Measurements from ENCODE around the gene ENTREP3. TPM values are rescaled to one million over a fixed set of nuclear protein-coding genes. Genes with fewer than 3 reads are reported as not detected.

The ENTREP3 gene
- total and polyA plus RNA-seq, 7 donors: 17.6 to 61.3 (median 21.3) TPM

DNA sequence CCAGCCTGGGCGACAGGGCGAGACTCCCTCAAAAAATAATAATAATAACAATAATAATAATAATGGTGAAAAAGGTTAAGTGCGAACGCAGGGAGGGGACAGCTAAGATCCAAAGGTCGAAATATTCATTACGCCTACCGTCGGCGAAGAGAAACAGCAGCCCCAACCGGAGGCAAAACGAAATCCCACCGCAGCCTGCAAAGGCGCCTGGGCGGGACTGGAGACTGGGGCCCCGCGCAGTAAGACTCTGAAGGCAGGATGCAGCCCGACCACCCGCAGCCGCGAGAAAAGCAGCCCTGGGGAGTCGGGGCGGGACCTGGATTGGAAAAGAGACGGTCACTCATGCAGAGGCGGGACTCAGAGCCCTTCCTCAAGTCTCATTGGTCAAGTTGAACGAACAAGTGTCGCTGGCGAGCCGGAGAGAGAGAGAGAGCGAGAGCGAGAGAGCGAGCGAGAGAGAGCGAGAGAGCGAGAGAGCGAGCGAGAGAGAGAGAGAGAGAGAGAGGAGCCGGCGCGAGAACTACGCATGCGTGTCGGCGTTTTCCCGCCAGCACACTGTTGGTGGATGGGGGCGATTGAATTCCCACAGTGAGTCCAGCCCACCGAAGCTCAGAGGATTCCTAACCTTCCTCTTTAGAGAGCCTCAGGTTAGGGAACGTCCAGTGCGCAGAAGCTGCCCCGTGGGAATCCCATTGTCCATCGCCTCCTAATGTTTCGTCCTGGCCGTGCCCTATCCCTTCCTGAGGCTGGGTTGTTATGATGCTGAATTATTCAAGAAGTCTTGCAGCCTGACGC, 10.7 kb downstream of the ENTREP3 start:
- WGBS, 3 donors: 0% methylated on average over 49 to 53 of the region's 53 CpGs
- H3K27ac ChIP-seq: peak overlapping the region; percentile 91
- H3K4me1 ChIP-seq: peaks cover 16% of the 10 kb centered on the region
- DNase-seq (peak; percentile 97 to 98), ATAC-seq (peak; percentile 93 to 95 (median 94))
- intact Hi-C loops (cut with DNase I): no loop called here
- H3K4me3 ChIP-seq: peak overlapping the region; percentile 69
- no peaks in the 10 kb centered on the region for H3K27me3 ChIP-seq (ENCODE audit: insufficient read depth in 3 of 3, low read length in 2 of 3)
- H3K9me3 ChIP-seq: no peaks in the 10 kb centered on the region
- peaks cover 0 to 23% of the 10 kb centered on the region in 2 donors for H3K36me3 ChIP-seq (ENCODE audit: insufficient read depth in 1 of 2, low read depth in 1 of 2)
- TF ChIP-seq, protein P1, sequence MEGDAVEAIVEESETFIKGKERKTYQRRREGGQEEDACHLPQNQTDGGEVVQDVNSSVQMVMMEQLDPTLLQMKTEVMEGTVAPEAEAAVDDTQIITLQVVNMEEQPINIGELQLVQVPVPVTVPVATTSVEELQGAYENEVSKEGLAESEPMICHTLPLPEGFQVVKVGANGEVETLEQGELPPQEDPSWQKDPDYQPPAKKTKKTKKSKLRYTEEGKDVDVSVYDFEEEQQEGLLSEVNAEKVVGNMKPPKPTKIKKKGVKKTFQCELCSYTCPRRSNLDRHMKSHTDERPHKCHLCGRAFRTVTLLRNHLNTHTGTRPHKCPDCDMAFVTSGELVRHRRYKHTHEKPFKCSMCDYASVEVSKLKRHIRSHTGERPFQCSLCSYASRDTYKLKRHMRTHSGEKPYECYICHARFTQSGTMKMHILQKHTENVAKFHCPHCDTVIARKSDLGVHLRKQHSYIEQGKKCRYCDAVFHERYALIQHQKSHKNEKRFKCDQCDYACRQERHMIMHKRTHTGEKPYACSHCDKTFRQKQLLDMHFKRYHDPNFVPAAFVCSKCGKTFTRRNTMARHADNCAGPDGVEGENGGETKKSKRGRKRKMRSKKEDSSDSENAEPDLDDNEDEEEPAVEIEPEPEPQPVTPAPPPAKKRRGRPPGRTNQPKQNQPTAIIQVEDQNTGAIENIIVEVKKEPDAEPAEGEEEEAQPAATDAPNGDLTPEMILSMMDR (IDR thresholded peaks at IDR 0.05): peak; percentile 28

DNA sequence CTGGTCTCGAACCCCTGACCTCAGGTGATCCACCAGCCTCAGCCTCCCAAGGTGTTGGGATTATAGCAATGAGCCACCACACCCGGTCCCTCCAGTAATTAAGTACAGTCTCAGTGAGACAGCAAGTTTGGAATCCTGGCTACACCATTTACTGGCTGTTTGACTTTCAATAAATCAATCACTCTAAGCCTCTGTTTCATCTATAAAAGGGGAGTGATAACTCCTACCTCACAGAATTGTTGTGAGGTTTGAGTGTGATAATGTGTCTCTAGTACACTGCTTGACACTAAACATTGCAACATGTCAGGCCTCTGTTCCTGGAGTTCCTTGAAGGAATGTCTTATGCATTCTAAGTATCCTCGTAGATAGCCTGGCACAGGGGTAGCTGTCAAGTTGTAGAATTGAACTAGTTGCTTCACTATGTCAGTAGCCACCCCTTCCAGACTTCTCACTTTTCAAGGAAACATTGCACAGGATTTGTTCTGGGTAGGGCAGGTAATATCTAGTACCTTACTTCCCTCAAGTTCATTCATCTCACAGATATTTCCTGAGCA, 12.4 kb downstream of the ENTREP3 start:
- Histone ChIP-seq H3K4me3 (peak overlapping the region; percentile 69), H3K36me3 (ENCODE audit: insufficient read depth in 1 of 2, low read depth in 1 of 2) (peaks cover 0 to 14% of the 10 kb centered on the region in 2 donors), H3K27ac (peak overlapping the region; percentile 91), H3K4me1 (peaks cover 16% of the 10 kb centered on the region), H3K27me3 (ENCODE audit: insufficient read depth in 3 of 3, low read length in 2 of 3) (no peaks in the 10 kb centered on the region), H3K9me3 (no peaks in the 10 kb centered on the region)
- TF ChIP-seq, protein P1 (IDR thresholded peaks at IDR 0.05): no peak
- WGBS, 3 donors: 66 to 90% (median 73%) methylated on average over 3 of the region's 3 CpGs
- no peak for DNase-seq
- no peak for ATAC-seq
- intact Hi-C loops (cut with DNase I): no loop called here

DNA sequence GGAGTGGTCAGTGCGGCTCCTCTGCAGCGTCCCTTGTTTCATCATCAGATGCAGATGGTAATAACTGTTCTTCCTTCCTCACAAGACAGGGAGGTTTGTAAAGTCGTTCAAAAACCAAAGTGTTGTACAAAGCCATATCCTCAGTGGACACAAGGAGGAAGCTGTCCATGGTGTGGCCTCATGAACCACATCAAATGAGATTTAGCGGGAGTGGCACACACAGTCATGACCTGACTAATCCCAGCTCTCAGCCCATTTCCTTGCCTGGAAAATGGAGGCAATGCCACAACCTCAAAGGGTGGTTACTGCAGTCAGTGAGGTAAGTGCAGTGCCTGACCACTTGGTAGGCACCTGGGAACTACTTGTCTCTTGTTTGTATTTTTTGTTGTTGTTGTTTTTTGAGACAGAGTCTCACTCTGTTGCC, 13.4 kb downstream of the ENTREP3 start:
- ATAC-seq (no peak), DNase-seq (no peak)
- Histone ChIP-seq H3K4me1 (peaks cover 16% of the 10 kb centered on the region), H3K27me3 (ENCODE audit: insufficient read depth in 3 of 3, low read length in 2 of 3) (no peaks in the 10 kb centered on the region), H3K4me3 (no peak overlapping the region), H3K36me3 (ENCODE audit: insufficient read depth in 1 of 2, low read depth in 1 of 2) (peaks cover 2 to 12% of the 10 kb centered on the region in 2 donors), H3K27ac (no peak overlapping the region), H3K9me3 (no peaks in the 10 kb centered on the region)
- WGBS, 3 donors: 59 to 67% (median 61%) methylated on average over 4 of the region's 4 CpGs
- intact Hi-C loops (cut with DNase I): no loop called here
- TF ChIP-seq, protein P1 (IDR thresholded peaks at IDR 0.05): no peak

DNA sequence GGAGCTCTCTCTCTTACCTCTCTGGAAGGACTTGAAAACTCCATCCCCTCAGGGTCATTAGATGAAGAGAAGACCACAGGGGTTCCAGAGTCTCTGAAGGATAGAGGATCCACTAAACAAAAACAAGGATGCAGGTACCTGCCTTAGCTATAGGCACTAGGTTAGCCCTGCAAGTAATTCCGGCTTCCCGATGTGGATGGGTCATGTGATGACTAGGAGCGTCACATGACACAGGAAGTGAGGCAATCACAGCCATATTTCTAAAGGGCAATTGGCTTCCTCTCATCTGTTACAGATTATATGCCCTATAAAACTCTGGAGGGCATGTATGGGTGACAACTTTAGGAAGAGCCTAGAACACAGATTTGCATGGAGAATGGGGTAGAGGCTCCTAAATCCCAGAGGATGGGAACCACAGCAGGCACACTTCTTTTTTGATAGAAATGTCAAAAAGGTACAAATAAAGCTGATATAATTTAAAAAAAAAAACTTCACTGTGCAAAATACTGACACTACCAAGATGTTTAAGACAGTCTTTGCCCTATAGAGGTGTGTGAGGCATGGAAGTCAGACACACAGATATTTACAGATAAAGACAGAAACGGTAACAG, 14.1 kb downstream of the ENTREP3 start:
- intact Hi-C loops (cut with DNase I): no loop called here
- ATAC-seq (peak; percentile 35 to 58 (median 48)), DNase-seq (no peak)
- peaks cover 16% of the 10 kb centered on the region for H3K4me1 ChIP-seq
- no peaks in the 10 kb centered on the region for H3K27me3 ChIP-seq (ENCODE audit: insufficient read depth in 3 of 3, low read length in 2 of 3)
- TF ChIP-seq, protein P1 (IDR thresholded peaks at IDR 0.05): no peak
- H3K4me3 ChIP-seq: peak overlapping the region; percentile 61
- H3K27ac ChIP-seq: no peak overlapping the region
- H3K9me3 ChIP-seq: no peaks in the 10 kb centered on the region
- 12 to 15% (median 13%) methylated on average over 4 of the region's 4 CpGs for WGBS, 3 donors
- H3K36me3 ChIP-seq (ENCODE audit: insufficient read depth in 1 of 2, low read depth in 1 of 2): peaks cover 3 to 18% of the 10 kb centered on the region in 2 donors

Data from psoas muscle (tissue), 8 donors.